Heart left ventricle (tissue), 16 donors: ENCODE measurements around the gene RNF175. TPM values are rescaled to one million over a fixed set of nuclear protein-coding genes. Genes with fewer than 3 reads are reported as not detected.

Experiments
- ATAC-seq, 4 donors: fragments of 200-7000 bp; cut with Tn5 transposase; one replicate each; pipeline ENCODE4 v1.9.1; 2020 to 2022; ENCODE audit warnings: moderate library complexity in 4 of 4, mild to moderate bottlenecking in 3 of 4, moderate number of reproducible peaks in 1 of 4
- DNase-seq, 5 donors: peaks; one replicate each; pipeline ENCODE4 v3.0.0-alpha.2; 2020
- H3K27ac ChIP-seq, 12 donors: fragments of 200-600 bp; sonication (generic) in 4 of 12; one replicate each; pipeline versions ENCODE4 v1.5.0 to v1.8.0; 2016 to 2022; ENCODE audit warnings: mild to moderate bottlenecking in 2 of 12
- H3K27me3 ChIP-seq, 9 donors: fragments of 200-600 bp; sonication (generic) in 2 of 9; one replicate each; pipeline versions ENCODE4 v1.5.1 to v1.8.0; 2016 to 2022; ENCODE audit warnings: mild to moderate bottlenecking in 3 of 9
- H3K36me3 ChIP-seq, 9 donors: fragments of 200-600 bp; sonication (generic) in 2 of 9; one replicate each; pipeline versions ENCODE4 v1.5.0 to v1.8.0; 2018 to 2022; ENCODE audit warnings: mild to moderate bottlenecking in 2 of 9
- H3K4me1 ChIP-seq, 12 donors: fragments of 200-600 bp; sonication (generic) in 4 of 12; one replicate each; pipeline versions ENCODE4 v1.5.0 to v1.8.0; 2016 to 2022; ENCODE audit warnings: mild to moderate bottlenecking in 3 of 12
- H3K4me3 ChIP-seq, 12 donors: fragments of 200-600 bp; sonication (generic) in 4 of 12; one replicate each; pipeline versions ENCODE4 v1.5.0 to v1.8.0; 2017 to 2022; ENCODE audit warnings: mild to moderate bottlenecking in 9 of 12, moderate library complexity in 4 of 12
- H3K9me3 ChIP-seq, 12 donors: fragments of 200-600 bp; sonication (generic) in 4 of 12; one replicate each; pipeline versions ENCODE4 v1.5.0 to v1.8.0; 2016 to 2022; ENCODE audit warnings: mild to moderate bottlenecking in 1 of 12
- CTCF ChIP-seq, 12 donors: fragments of 200-600 bp; sonication (generic) in 4 of 12; IDR thresholded peaks; one replicate each; pipeline versions ENCODE4 v1.5.0 to v1.8.0; 2018 to 2022; ENCODE audit warnings: antibody characterized with exemption in 12 of 12, mild to moderate bottlenecking in 5 of 12
- POLR2A ChIP-seq, 2 donors: fragments of 450-650 bp; IDR thresholded peaks; one replicate each; pipeline ENCODE4 v1.6.1; 2017; ENCODE audit warnings: antibody characterized with exemption in 2 of 2, mild to moderate bottlenecking in 2 of 2, moderate library complexity in 2 of 2
- WGBS, 4 donors: extraction: QIAGEN DNeasy Blood & Tissue Kit in 2 of 4; methylation state at CpG; one replicate each; pipeline versions ENCODE4 v1.1.5 to v1.1.7; 2013 to 2018; 5-methylcytosine and 5-hydroxymethylcytosine counted together
- intact Hi-C, 10 donors: fragments of 100-400 bp; cut with DNase I; formaldehyde crosslinking; loops; one replicate each; pipeline versions ENCODE4 v1.11.1 to v1.14.2; 2022
- polyA plus RNA-seq, 2 donors: library from polyadenylated mRNA; stranded (reverse); fragments of 200-250 nt; gene quantifications; one replicate each; pipeline ENCODE4 v1.2.3, GENCODE V29; 2013
- total RNA-seq, 9 donors: library from RNA; depleted of rRNA in 2 of 9; stranded (reverse); fragments of >200 nt in 2 of 9; fragmentation: NEBNext Ultra II Directional in 3 of 9; extraction: Animal tissue kit (Norgen Biotek cat#: 25700) in 3 of 9; gene quantifications; one replicate each; pipeline versions ENCODE4 v1.1.0 to v1.2.4, GENCODE V29; 2016 to 2023
- donor health status: ischemic (EF 13 %, LVEDD 7.1; RV severe dilation, severe dysfunction).
- donor health status: healthy with polysubstance abuse.
- donor health status: DM: no; HTN: yes; CAD: no.
- donor health status: DM: no; HTN: no; CAD: no.
- donor health status: ischemic (EF 25% LVEDD 6.9; RV normal size, moderate dysfunction).
- donor health status: ischemic (EF 25% LVEDD 5.7; RV mildly dilated, moderate dysfunction).
- donor health status: healthy.
- donor health status: DM: yes; HTN: yes; CAD: no.
- donor health status: ischemic (EF 35%, LVEDD 5.7; RV mildly dilated, moderate dysfunction).
- donor health status: nonischemic (EF 11% LVEDD 7.7; RV severe dilation, severe dysfunction).
- donor health status: DM: yes; HTN: yes; CAD: no.
- donor health status: PGD.
- donor health status: ischemic (EF 29% LVEDD 5.4; RV normal size, mild dysfunction).
- donor health status: nonischemic (EF 23%, LVEDD 6.1; RV moderate dilation, normal function).

Gene RNF175
- total and polyA plus RNA-seq, 11 donors: 0.16 to 1.1 (median 0.55) TPM; not detected in 1

DNA sequence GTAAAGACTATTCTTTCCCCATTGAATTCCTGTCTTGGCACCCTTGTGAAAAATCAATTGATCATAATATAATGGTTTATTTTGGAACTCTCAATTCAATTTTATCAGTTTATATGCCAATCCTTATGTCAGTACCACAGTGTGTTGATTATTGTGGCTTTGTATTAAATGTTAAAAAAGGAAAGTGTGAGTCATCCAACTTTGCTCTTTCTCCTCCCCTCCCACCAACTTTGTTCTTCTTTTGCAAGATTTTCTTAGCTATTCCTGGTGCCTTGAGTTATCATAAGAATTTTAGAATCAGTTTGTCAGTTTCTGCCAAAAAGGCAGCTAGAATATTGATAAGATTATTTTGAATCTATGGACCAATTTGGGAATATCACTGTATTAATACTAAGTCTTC lies 11.2 kb upstream of the RNF175 start:
- DNase-seq (no peak), ATAC-seq (no peak)
- Histone ChIP-seq H3K27ac (no peak overlapping the region), H3K36me3 (no peaks in the 10 kb centered on the region), H3K4me1 (no peaks in the 10 kb centered on the region), H3K4me3 (no peak overlapping the region), H3K9me3 (peaks cover 0 to 7% (median 0%) of the 10 kb centered on the region in 12 donors), H3K27me3 (peaks cover 0 to 21% (median 0%) of the 10 kb centered on the region in 9 donors)
- TF ChIP-seq CTCF (IDR thresholded peaks at IDR 0.05) (no peak), POLR2A (IDR thresholded peaks at IDR 0.05) (no peak)
- intact Hi-C loops: no loop called here

DNA sequence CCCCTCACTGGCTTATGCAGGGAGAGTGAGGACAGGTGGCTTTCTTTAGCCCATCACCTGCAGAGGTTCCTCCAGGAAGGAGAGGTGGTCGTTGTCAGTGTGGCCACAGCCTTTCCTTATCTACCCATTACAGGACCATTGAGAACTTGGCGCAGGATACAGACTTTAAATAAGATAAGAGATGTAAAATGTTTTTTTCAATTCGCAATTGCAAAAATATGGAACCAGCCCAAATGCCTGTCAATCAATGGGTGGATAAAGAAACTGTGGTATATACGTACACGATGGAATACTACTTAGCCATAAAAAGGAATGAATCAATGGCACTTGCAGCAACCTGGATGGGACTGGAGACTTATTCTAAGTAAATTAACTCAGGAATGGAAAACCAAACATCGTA lies 6.9 kb upstream of the RNF175 start:
- Histone ChIP-seq H3K36me3 (no peaks in the 10 kb centered on the region), H3K4me3 (no peak overlapping the region), H3K4me1 (no peaks in the 10 kb centered on the region), H3K27ac (no peak overlapping the region), H3K27me3 (peaks cover 0 to 13% (median 0%) of the 10 kb centered on the region in 9 donors), H3K9me3 (peaks cover 0 to 7% (median 0%) of the 10 kb centered on the region in 12 donors)
- DNase-seq (no peak), ATAC-seq (no peak)
- intact Hi-C loops: no loop called here
- WGBS, 4 donors: 86 to 94% (median 90%) methylated on average over 6 of the region's 6 CpGs
- TF ChIP-seq POLR2A (IDR thresholded peaks at IDR 0.05) (no peak), CTCF (IDR thresholded peaks at IDR 0.05) (no peak)

- DNase-seq: no peak
- 84 to 89% (median 86%) methylated on average over 8 of the region's 8 CpGs for WGBS, 4 donors
- Histone ChIP-seq H3K36me3 (no peaks in the 10 kb centered on the region), H3K4me1 (no peaks in the 10 kb centered on the region), H3K9me3 (peaks cover 0 to 4% (median 0%) of the 10 kb centered on the region in 12 donors), H3K27me3 (peaks cover 0 to 20% (median 3%) of the 10 kb centered on the region in 9 donors), H3K27ac (no peak overlapping the region), H3K4me3 (no peak overlapping the region)
- no peak for TF ChIP-seq POLR2A (IDR thresholded peaks at IDR 0.05)
- intact Hi-C loops: no loop called here
- ATAC-seq: no peak
Observed at GRCh38 chr4:153765894-153766293, 6.1 kb upstream of the RNF175 start.

DNA sequence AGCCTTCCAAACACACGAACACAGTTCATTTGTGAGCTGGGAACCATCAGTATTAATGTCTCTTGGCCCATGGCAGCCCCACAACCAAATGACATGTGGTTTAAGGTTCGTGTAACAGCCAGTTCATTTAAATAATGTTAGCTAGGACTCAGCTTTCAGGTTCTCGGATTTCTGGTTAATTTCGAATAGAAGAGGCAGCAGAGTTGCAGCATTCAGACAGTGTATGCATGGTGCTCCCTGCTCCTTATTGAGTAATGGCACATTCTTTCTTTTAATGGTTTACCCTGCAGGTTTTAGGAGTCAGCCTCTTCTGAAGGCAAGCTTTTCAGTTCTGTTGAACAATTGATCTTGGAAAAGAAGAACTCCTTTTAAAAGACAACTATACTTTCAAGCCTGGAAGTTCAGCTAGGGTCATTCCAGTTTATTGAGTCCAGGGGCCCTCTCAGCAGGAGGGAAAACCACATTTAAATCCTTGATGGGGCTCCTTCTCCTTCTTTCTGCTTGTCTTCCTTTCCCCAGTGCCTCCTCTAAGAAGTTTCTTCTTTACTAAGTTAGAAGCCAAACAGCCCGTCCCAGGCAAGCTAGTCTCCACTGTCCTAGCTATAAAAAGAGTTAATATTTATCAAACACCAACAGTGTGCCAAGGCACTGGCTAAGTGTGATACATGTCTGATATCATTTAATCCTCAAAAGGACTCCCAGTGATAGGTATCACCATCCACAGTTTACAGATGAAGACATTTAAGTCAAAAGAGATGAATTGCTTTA lies 5.0 kb upstream of the RNF175 start:
- no peak for TF ChIP-seq CTCF (IDR thresholded peaks at IDR 0.05)
- no peak for TF ChIP-seq POLR2A (IDR thresholded peaks at IDR 0.05)
- Histone ChIP-seq H3K27me3 (peaks cover 0 to 30% (median 6%) of the 10 kb centered on the region in 9 donors), H3K4me1 (peaks cover 0 to 4% (median 0%) of the 10 kb centered on the region in 12 donors), H3K36me3 (no peaks in the 10 kb centered on the region), H3K9me3 (no peaks in the 10 kb centered on the region), H3K4me3 (no peak overlapping the region), H3K27ac (no peak overlapping the region)
- intact Hi-C loops: no loop called here
- DNase-seq (no peak), ATAC-seq (no peak)
- 66 to 84% (median 76%) methylated on average over 5 of the region's 5 CpGs for WGBS, 4 donors
